Brain pericyte (primary cell): ENCODE results near the gene GLRA3.
"Not testable (repeated sequence)": the region's sequence is repeated elsewhere in the genome, so short reads cannot be mapped to it uniquely, and the experiment has no call there.

Experiments used
- DNase-seq: peaks from one replicate; pipeline ENCODE4 v3.0.0-alpha.2; 2012; ENCODE audit warnings: low read depth, low spot score

Gene GLRA3

DNA sequence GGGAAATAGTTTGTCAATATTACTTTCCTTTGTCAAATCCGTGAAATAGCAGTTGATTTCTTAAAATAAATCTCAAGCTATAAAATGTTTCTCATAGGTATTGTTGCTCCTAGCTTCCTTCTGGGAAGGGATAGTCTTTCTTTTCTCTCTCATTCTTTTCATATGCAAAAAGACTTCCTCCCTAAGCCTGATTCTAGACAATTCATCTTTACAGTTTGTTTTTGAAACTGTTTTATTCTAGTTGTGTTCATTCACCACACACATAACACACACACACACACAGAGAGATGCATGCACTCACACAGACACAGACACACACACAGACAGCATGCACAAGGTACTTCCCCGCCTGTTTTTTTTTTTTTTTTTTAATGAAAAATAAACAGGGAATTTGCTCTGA is 18.2 kb downstream of the GLRA3 start:
- DNase-seq = no peak

DNA sequence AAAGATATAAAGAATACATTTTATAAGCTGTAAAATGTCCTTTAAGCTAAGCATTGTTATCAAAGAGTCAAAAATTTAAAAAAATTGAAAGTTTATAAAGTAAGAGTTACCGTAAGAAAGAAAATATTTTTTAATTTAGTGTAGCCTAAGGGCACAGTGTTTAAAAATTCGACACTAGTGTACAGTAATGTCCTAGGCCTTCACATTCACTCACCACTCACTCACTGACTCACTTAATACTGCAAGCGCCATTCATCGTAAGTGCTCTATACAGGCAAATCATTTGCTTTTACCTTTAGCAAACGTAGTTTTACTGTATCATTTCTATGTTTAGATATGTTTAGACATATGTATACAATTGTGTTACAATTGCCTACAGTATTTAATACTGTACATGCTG is 20.2 kb downstream of the GLRA3 start:
- no peak for DNase-seq

DNA sequence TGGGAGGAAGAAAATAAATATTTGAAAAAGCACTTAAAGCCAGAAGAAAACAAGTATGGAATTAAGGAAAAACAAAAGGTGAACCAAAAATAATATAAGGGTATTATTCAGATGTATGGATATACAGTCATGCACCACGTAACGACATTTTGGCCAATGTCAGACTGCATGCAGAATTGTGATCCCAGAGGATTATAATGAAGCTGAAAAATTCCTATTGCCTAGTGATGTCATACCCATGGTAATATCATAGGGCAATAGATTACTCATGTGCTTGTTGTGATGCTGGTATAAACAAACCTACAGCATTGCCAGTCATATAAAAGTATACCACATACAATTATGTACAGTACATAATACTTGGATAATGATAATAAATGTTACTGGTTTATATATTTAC is 20.9 kb downstream of the GLRA3 start:
- DNase-seq = no peak

DNA sequence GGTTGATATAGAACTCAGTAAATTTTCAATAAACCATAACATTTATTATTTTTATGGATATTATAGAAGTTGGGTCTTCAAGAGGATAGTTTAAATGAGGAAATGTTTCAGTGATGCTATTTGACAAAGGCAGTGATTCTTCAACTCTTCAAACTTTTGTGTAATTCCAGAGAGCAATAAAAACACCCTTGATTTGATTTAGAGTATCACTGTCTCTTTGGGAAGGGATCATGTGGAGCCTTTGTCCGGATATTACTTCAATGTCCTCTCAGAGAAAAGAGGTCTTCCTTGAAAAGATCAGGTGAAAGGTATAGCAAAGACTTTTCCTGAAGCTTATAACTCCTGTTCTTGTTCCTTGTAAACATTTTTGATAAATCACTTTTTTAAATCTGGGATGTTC is 23.3 kb downstream of the GLRA3 start:
- no peak for DNase-seq

DNA sequence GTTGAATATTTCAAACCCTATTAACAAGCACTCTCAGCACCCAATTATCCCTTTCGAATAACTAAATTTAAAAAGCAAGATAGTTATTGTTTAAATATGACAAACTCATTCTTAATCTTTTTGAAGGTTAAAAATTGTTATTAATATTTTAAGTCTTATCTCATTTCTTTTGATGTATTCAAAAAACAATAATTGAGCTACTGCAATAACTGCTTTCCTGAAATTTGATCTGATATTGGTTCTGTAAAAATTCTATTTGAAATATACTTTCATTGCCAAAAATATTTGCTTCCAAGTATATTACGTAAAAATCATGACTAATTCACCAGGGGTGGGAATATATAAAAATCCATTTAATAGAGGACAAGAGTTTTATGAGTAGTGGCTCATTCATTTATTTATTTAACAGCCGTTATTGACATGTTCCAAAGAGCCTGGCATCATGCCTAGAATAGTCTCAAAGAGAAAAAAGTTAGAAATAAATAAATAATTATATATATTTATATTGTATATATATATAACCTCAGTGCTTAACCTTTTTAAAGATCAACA is 34.4 kb downstream of the GLRA3 start:
- peak; percentile 3 for DNase-seq

DNA sequence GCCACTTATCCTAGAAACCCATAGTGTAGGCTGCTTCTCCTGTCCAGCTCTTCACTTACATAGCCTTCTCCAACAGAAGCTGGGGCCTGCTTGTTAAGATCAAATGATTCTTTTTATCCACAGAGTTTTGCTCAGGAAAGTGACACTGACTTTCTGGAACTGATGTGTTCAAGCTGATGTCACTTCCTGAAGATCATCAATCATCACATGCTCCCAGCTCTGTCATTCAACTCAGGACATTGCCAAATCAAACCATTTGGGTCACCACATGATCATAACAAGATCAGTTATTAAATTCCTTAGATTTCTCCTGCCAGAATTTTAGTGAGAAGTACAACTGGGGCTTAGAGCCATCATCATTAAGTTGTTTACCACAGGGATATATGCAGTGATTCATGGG is 39.4 kb downstream of the GLRA3 start:
- DNase-seq = no peak

DNA sequence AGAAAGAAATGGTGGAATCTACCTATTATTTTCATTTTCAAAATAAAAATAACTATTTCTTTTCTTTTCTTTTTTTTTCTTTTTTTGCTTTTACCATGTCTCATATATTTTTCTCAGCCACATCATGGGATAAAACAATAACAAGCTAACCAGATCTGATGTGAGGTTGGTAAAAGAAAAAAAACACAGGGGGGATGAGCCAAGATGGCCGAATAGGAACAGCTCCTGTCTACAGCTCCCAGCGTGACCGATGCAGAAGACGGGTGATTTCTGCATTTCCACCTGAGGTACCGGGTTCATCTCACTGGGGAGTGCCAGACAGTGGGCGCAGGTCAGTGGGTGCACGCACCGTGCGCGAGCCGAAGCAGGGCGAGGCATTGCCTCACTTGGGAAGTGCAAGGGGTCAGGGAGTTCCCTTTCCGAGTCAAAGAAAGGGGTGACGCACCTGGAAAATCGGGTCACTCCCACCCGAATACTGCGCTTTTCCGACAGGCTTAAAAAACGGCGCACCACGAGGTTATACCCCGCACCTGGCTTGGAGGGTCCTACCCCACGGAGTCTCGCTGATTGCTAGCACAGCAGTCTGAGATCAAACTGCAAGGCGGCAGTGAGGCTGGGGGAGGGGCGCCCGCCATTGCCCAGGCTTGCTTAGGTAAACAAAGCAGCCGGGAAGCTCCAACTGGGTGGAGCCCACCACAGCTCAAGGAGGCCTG is 50.6 kb downstream of the GLRA3 start:
- DNase-seq = not testable (repeated sequence)

DNA sequence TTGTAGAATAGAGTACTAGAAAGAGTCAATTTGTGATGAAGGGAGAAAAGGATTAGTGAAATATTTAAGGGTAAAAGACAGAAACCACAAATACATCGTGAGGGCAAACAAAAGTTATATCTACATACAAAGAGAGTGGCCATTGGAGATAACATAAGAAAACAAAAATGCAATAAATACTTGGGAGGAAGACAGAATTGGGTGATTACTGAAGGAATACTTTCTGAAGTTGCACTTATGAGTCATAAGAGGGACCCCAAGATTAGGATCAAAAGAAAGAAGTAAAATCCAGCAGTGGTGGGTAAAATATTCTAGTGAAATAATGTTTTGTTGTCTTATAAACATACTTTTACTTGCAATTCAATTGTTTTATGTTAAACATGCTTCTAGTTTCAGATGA is 53.7 kb downstream of the GLRA3 start:
- DNase-seq = no peak

DNA sequence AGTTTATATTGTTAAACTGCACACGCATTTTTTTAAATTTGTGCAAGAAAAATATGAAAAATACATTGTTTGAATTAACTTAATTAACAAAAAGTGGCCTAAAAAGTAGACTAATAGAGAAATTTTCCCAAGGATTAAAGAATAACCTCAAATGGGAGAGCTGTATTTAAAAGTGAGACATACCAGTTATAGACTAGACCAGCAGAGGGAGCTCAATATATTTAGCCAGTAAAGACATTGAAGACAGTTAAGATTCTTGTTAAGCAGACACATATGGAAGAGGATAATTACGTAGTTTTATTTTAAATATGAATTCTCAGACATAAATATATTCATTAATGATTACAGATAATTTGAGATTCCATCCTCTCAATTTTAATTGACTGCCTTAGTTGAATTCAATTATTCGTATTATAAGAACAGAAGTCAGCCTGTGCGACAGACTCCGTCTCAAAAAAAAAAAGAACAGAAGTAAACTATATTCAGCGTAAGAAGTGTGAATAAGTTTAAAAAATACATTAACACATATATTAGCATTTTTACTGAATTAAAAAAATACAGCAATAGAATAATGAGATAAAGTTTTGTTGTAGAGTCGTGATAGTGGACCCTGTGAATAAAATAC is 64.8 kb downstream of the GLRA3 start:
- no peak for DNase-seq

DNA sequence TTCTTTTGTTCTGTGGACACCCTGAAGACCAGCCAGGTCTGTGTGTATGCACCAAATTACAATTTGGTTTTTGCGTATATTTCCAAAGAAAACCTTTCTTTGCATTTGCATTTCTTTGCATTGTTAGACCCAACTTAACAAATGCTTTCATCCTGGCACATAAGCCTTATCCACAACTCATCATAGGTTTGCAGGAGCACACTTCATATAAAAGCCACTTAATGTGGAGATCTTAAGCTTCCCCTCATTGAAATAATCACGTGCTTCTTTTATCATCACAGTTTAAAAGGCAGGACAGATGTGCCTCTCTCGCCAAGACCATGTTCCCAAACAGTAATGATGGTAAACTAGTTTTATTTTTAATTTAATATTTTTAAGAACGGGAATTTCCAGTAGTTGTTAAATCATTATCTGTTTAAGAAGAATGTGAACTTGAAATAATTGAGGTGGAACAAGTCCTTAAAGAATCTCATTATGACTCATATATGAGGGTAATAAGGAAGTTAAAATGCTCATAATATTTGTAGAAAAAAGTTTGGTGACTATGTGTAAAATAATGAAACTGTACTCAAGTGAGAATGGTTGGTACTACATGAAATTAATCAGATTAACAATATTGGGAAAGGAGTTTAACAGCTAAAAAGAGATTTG is 65.5 kb downstream of the GLRA3 start:
- no peak for DNase-seq

DNA sequence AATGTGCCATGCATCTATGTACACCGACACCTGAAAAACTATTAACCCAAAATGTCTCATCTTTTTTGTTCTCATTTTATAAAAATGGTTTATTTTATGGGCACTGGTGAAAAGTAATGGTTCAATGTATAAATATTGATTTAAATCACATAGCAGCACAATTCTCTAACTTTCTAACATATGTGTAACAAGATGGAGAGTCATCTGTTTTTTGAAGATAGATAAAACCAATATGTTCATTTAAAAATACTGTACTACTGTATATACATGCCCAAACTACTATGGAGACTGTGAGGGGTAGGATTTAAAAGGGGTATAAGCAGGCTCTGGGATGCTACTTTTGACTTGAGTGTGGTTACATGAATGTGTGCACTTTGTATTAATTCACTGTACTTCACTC is 67.6 kb downstream of the GLRA3 start:
- DNase-seq = no peak

DNA sequence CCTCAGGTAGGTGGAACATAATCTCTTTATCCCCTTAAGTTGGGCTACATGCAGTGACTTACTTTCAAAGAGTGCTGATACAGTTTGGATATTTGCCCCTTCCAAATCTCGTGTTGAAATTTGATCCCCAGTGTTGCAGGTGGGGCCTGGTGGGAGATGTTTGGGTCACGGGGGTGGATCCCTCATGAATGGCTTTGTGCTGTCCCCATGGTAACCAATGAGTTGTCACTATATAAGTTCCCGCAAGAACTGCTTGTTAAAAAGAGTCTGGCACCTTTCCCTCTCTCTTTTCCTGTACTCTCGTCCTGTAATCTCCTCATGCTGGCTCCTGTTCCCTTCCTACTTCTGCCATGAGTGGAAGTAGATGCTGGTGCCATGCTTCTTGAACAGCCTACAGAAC is 71.3 kb downstream of the GLRA3 start:
- no peak for DNase-seq

DNA sequence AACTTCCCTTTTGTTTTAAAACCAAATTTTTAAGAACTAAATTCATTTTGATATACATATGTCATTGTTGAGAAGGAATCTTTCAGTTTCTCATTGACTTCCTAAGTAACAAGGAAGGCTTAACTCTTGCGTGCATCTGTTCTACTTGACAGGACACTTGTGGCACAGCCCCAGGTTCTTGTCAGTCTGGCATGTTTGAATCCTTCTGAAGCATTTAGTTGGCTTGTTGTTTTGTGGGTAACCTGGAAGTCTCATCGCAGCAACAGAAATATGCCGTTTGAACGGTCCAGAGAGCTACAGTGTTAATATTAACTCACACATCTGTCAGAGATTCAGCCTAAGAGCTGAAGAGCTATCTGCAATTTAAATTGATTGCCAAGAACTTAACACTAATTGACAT is 76.0 kb downstream of the GLRA3 start:
- DNase-seq = no peak

DNA sequence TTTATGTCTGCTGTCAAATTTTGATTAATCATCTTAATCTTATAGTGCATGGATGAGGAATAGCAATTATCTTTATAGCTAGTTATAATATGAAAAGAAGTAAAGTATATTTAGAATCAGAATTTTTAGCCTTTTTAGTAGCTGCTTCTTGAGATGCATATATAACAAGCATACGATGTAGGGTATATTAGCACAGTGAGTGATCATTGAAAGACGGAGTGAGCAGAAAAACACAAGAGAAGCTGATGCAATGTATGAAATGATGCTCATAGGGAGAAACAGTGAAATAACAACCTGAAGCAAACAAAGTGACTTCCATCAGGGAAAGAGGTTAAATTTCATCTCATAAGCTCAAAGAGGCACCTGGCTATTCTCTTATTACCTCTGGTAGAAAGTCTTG is 77.0 kb downstream of the GLRA3 start:
- no peak for DNase-seq

DNA sequence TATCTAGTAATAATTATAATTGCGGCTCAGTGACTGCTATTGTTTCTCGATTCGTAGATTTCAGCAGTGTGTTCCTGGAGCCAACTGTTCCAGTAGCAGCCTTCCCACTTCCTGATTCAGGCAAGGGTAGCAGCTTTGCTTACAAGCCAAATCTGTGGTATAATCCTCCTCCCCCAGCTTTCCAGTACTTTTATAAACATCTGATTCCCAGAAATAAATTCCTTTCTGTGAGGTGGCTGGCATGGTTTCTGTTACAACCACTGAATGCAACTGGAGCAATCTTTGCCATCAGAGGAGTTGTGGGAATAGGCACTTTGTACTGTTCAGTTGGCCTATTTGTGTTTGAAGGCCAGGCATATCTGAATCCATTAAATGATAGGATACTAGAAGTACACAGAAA is 80.0 kb downstream of the GLRA3 start:
- no peak for DNase-seq

DNA sequence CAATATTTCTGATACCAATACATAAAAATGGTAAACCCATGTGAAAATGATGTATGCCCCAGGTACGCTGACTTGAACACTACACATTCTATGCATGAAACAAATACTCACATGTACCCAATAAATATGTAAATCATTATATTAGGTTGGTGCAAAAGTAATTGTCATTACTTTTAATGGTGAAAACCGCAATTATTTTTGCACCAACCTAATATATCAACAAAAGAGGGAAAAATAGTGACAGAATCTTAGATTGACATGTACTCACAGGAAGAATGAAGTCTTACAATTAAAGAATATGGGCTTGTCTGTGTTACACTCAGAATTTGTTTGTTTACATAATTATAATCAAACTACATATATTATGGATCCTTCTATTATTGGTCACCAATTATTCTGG is 82.3 kb downstream of the GLRA3 start:
- no peak for DNase-seq

DNA sequence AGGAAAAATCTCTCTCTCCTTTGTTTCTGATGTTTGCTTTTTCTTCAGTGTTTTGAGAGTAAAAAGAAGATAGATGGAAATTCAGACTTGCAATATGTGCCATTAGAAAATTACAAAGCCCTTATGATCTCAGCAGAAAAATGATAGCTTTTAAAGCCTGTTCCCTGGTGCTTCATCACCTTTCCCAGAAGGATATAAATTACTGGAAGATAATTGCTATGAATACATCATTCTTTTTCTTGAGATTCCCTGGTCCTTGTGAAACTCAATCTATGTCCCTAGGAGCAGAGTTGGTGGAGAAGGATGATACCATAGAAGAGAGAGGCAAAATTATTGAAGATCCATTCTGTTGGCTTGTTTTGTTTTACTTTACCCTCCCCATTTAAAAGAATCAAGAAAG is 86.5 kb downstream of the GLRA3 start:
- no peak for DNase-seq

DNA sequence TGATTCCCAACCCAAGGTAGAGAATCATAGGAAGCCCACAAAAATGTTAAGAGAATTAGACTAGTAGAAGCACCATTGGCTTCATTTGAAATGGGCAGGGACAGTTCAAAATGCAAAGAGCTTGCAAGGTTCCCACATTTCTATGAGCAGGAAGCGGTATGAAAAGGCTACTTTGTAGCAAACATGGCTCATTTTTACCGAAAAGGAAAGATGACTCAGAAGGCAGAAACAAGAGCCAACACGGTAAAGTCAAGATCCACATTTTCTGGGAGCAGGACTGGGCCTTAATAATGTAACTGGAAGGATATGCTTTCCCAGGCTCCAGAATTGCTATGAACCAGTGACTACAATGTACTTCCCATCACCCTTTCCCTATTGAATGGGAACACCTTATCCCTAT is 89.5 kb downstream of the GLRA3 start:
- DNase-seq = no peak

DNA sequence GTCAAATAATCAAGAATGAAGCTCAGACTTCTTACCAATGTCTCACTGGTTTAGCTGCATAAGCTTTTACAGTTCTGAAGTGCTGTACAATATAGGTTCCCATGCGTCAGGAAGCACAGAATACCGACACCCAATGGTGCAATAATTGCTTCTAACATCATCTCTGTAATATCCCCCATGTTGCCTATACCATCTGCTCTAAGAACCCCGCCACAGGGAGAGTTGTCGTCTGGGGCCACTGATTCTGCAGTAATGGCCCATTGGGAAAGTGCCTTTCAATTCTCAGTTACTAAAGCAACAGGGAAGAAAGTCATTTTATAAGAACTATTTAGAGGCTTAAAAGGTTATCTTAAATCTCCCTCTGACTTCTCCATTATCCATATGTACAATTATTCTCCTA is 94.9 kb downstream of the GLRA3 start:
- DNase-seq = no peak

DNA sequence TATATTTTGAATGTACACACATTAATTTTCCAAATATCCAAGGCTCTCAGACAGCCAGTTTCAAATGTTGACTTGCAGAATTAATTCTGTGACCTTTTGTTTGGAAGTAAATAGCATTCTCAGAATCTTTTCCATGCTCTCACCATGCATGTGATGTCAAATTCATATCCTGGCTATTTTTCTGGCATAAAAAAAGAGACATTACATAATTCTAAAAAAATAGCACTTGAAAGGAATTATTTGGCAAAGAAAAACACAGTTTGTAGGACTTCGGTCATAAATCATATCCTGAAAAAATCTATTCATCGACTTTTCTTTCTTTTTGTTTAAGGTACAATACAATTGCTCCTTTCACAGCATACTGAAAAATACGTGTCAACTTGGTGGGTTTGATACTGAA is 111.2 kb downstream of the GLRA3 start:
- no peak for DNase-seq

DNA sequence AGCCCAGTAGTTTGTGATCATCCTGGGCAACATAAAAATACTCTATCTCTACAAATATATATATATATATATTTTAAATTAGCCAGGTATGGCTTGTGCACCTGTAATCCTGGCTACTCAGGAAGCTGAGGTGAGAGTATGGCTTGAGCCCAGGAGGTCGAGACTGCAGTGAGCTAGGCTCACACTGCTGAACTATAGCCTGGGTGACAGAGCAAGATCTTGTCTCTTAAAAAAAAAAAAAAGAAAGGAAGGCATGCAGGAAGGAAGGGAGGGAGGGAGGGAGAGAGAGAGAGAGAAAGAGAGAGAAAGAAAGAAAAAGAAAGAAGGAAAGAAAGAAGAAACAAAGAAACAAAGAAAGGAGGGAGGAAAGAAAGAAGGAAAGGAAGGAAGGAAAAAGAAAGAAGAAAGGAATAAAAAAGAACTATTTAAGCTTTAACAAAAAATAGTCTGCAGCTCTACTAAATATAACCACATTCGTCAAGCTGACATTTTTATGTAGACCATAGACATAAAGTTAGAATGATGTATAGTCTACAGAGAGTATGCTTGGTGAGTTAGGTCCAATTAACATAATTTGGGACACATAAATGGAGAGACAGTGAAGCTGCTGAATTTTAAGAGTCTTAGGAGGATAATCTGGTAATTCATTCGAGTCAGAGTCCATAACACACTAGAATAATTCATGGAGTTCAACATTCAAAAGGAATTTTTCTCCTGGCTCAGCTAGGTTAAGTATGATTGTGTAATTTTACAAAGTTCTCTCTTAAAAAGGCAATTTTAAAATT is 111.9 kb downstream of the GLRA3 start:
- DNase-seq = no peak
